SK-N-SH (cell line): ENCODE data around the gene NAPA.

ENCODE experiments used
- CHD2 ChIP-seq: fragments of 150-350 bp; IDR thresholded peaks from 2 replicates; pipeline ENCODE4 v1.6.1; 2018; ENCODE audit warnings: low read length; ENCODE audit not compliant: partially characterized antibody
- EP300 ChIP-seq, 2 experiments: IDR thresholded peaks; 2 replicates each; pipeline versions ENCODE4 v1.4.0 to v1.6.1; 2012; ENCODE audit warnings: borderline replicate concordance in 1 of 2, low read depth in 1 of 2, low read length in 1 of 2
- EZH2phosphoT487 ChIP-seq: fragments of 200-600 bp; sonication (generic); IDR thresholded peaks from 2 replicates; pipeline ENCODE4 v1.6.1; 2017; ENCODE audit warnings: low read depth, mixed run types, mild to moderate bottlenecking, antibody characterized with exemption, moderate library complexity, borderline replicate concordance
- FOXM1 ChIP-seq: IDR thresholded peaks from 2 replicates; pipeline ENCODE4 v1.4.0; 2012; ENCODE audit warnings: low read depth, mild to moderate bottlenecking
- GABPA ChIP-seq: IDR thresholded peaks from 2 replicates; pipeline ENCODE4 v1.4.0; 2012; ENCODE audit warnings: low read depth, mild to moderate bottlenecking
- NRF1 ChIP-seq: IDR thresholded peaks from 2 replicates; pipeline ENCODE4 v1.6.1; 2012; ENCODE audit warnings: low read depth, mild to moderate bottlenecking, low read length
- RCOR1 ChIP-seq: fragments of 150-350 bp; IDR thresholded peaks from 2 replicates; pipeline ENCODE4 v1.6.1; 2017; ENCODE audit warnings: antibody characterized with exemption, low read length
- SIN3A ChIP-seq: IDR thresholded peaks from 2 replicates; pipeline ENCODE4 v1.6.1; 2012; ENCODE audit warnings: low read depth, mild to moderate bottlenecking, low read length, moderate library complexity, borderline replicate concordance
- USF1 ChIP-seq: IDR thresholded peaks from 2 replicates; pipeline ENCODE4 v1.4.0; 2012; ENCODE audit warnings: low read depth, borderline replicate concordance
- TF ChIP-seq, protein P1 (sequence below): IDR thresholded peaks from 2 replicates; pipeline ENCODE4 v1.6.1; 2012; ENCODE audit warnings: mild to moderate bottlenecking, low read depth, low read length, moderate library complexity
- TF ChIP-seq, protein P2 (sequence below): fragments of 200-600 bp; sonication (generic); IDR thresholded peaks from 2 replicates; pipeline ENCODE4 v1.6.1; 2017; ENCODE audit warnings: antibody characterized with exemption, mild to moderate bottlenecking, moderate library complexity

GRCh38 chr19:47512948-47513319, 1.9 kb downstream of the NAPA start:
- TF ChIP-seq CHD2: no peak
- no peak for TF ChIP-seq RCOR1
- TF ChIP-seq, protein P1, sequence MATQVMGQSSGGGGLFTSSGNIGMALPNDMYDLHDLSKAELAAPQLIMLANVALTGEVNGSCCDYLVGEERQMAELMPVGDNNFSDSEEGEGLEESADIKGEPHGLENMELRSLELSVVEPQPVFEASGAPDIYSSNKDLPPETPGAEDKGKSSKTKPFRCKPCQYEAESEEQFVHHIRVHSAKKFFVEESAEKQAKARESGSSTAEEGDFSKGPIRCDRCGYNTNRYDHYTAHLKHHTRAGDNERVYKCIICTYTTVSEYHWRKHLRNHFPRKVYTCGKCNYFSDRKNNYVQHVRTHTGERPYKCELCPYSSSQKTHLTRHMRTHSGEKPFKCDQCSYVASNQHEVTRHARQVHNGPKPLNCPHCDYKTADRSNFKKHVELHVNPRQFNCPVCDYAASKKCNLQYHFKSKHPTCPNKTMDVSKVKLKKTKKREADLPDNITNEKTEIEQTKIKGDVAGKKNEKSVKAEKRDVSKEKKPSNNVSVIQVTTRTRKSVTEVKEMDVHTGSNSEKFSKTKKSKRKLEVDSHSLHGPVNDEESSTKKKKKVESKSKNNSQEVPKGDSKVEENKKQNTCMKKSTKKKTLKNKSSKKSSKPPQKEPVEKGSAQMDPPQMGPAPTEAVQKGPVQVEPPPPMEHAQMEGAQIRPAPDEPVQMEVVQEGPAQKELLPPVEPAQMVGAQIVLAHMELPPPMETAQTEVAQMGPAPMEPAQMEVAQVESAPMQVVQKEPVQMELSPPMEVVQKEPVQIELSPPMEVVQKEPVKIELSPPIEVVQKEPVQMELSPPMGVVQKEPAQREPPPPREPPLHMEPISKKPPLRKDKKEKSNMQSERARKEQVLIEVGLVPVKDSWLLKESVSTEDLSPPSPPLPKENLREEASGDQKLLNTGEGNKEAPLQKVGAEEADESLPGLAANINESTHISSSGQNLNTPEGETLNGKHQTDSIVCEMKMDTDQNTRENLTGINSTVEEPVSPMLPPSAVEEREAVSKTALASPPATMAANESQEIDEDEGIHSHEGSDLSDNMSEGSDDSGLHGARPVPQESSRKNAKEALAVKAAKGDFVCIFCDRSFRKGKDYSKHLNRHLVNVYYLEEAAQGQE: no peak
- TF ChIP-seq, protein P2, sequence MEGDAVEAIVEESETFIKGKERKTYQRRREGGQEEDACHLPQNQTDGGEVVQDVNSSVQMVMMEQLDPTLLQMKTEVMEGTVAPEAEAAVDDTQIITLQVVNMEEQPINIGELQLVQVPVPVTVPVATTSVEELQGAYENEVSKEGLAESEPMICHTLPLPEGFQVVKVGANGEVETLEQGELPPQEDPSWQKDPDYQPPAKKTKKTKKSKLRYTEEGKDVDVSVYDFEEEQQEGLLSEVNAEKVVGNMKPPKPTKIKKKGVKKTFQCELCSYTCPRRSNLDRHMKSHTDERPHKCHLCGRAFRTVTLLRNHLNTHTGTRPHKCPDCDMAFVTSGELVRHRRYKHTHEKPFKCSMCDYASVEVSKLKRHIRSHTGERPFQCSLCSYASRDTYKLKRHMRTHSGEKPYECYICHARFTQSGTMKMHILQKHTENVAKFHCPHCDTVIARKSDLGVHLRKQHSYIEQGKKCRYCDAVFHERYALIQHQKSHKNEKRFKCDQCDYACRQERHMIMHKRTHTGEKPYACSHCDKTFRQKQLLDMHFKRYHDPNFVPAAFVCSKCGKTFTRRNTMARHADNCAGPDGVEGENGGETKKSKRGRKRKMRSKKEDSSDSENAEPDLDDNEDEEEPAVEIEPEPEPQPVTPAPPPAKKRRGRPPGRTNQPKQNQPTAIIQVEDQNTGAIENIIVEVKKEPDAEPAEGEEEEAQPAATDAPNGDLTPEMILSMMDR: no peak
- no peak for TF ChIP-seq EZH2phosphoT487
- no peak for TF ChIP-seq USF1
- TF ChIP-seq EP300 (IDR thresholded peaks at IDR 0.05; ENCODE audit: borderline replicate concordance in 1 of 2, low read depth in 1 of 2, low read length in 1 of 2): no peak
- TF ChIP-seq GABPA: no peak
- no peak for TF ChIP-seq FOXM1
- no peak for TF ChIP-seq NRF1
- no peak for TF ChIP-seq SIN3A
